Cardiac muscle cell (in vitro differentiated cells and primary cell): Measurements from ENCODE around the gene GSG1L. TPM values are rescaled to one million over a fixed set of nuclear protein-coding genes. Genes with fewer than 3 reads are reported as not detected.
A peak's percentile ranks its signal among the peaks of the same experiment; 100 is the strongest.

ENCODE experiments used
- DNase-seq, 2 donors: peaks; one replicate each; pipeline versions ENCODE4 v3.0.0 to v3.0.0-alpha.2; 2010 to 2017; ENCODE audit warnings: low read depth in 1 of 2, low spot score in 1 of 2
- H3K27ac ChIP-seq: fragments of 200-600 bp; sonication (generic); 2 replicates; pipeline ENCODE4 v1.5.1; 2016
- H3K27me3 ChIP-seq: fragments of 200-600 bp; sonication (generic); 2 replicates; pipeline ENCODE4 v1.6.0; 2016; ENCODE audit warnings: control low read depth
- H3K36me3 ChIP-seq: fragments of 200-600 bp; sonication (generic); 2 replicates; pipeline ENCODE4 v1.5.1; 2016; ENCODE audit warnings: control low read depth
- H3K4me1 ChIP-seq: fragments of 200-600 bp; sonication (generic); 2 replicates; pipeline ENCODE4 v1.8.1; 2017; ENCODE audit warnings: low read depth, mild to moderate bottlenecking, mixed run types
- H3K4me3 ChIP-seq: fragments of 200-600 bp; sonication (generic); 2 replicates; pipeline ENCODE4 v1.5.1; 2016; ENCODE audit warnings: mild to moderate bottlenecking
- H3K9me3 ChIP-seq: fragments of 200-600 bp; sonication (generic); 2 replicates; pipeline ENCODE4 v1.5.1; 2017; ENCODE audit warnings: low read depth, mild to moderate bottlenecking, control low read depth
- CTCF ChIP-seq: IDR thresholded peaks from 2 replicates; pipeline ENCODE4 v1.5.1; 2012; ENCODE audit warnings: low read depth, mild to moderate bottlenecking, low read length
- polyA plus RNA-seq: library from polyadenylated mRNA; unstranded; fragments of >200 nt; fragmentation: Nextera tagmentation; extraction: Ambion mirVana; gene quantifications from 2 replicates; pipeline ENCODE4 v1.2.1, GENCODE V29; 2016
- total RNA-seq: library from RNA; depleted of rRNA; stranded (reverse); fragments of >200 nt; gene quantifications from 2 replicates; pipeline ENCODE4 v1.2.3, GENCODE V29; 2016

The GSG1L gene
- total and polyA plus RNA-seq, 2 experiments from 2014 or later: not detected

- Histone ChIP-seq H3K9me3 (no peaks in the 10 kb centered on the region), H3K4me3 (no peak overlapping the region), H3K36me3 (no peaks in the 10 kb centered on the region), H3K4me1 (no peaks in the 10 kb centered on the region), H3K27ac (no peak overlapping the region), H3K27me3 (no peaks in the 10 kb centered on the region)
- no peak for TF ChIP-seq CTCF
- peak in 1 of 2 donors; percentile 18 for DNase-seq
Measured at GRCh38 chr16:27764869-27765675, 298.4 kb downstream of the GSG1L start.

GRCh38 chr16:27764427-27764826, 299.1 kb downstream of the GSG1L start:
- no peak overlapping the region for H3K27ac ChIP-seq
- no peak for TF ChIP-seq CTCF
- H3K4me1 ChIP-seq: no peaks in the 10 kb centered on the region
- H3K9me3 ChIP-seq: no peaks in the 10 kb centered on the region
- no peak overlapping the region for H3K4me3 ChIP-seq
- H3K36me3 ChIP-seq: no peaks in the 10 kb centered on the region
- no peaks in the 10 kb centered on the region for H3K27me3 ChIP-seq
- DNase-seq: no peak

- no peaks in the 10 kb centered on the region for H3K4me1 ChIP-seq
- no peak overlapping the region for H3K27ac ChIP-seq
Measured at GRCh38 chr16:27762441-27762840, 301.1 kb downstream of the GSG1L start.

GRCh38 chr16:27761816-27762215, 301.7 kb downstream of the GSG1L start:
- TF ChIP-seq CTCF: no peak
- Histone ChIP-seq H3K4me1 (no peaks in the 10 kb centered on the region), H3K36me3 (no peaks in the 10 kb centered on the region), H3K27me3 (no peaks in the 10 kb centered on the region), H3K9me3 (no peaks in the 10 kb centered on the region), H3K27ac (no peak overlapping the region), H3K4me3 (no peak overlapping the region)
- DNase-seq: no peak

More at GRCh38 chr16:27762441-27762840, 301.1 kb downstream of the GSG1L start:
- no peaks in the 10 kb centered on the region for H3K9me3 ChIP-seq
- TF ChIP-seq CTCF: no peak
- H3K36me3 ChIP-seq: no peaks in the 10 kb centered on the region
- DNase-seq: peak in 1 of 2 donors; percentile 46
- H3K4me3 ChIP-seq: no peak overlapping the region
- H3K27me3 ChIP-seq: no peaks in the 10 kb centered on the region

GRCh38 chr16:27760789-27761176, 302.7 kb downstream of the GSG1L start:
- no peaks in the 10 kb centered on the region for H3K36me3 ChIP-seq
- no peak for DNase-seq
- no peak overlapping the region for H3K4me3 ChIP-seq
- H3K27ac ChIP-seq: no peak overlapping the region
- no peaks in the 10 kb centered on the region for H3K4me1 ChIP-seq
- H3K9me3 ChIP-seq: no peaks in the 10 kb centered on the region
- H3K27me3 ChIP-seq: no peaks in the 10 kb centered on the region
- TF ChIP-seq CTCF: no peak
